ENCODE measurements around the gene RPN1.

- TF ChIP-seq GATA3 (IDR thresholded peaks at IDR 0.05; ENCODE audit: low read depth, low read length) (no peak), GATA2 (IDR thresholded peaks at IDR 0.05; ENCODE audit: low read depth, low read length) (no peak)
Observed at GRCh38 chr3:128650096-128651050, at the start of gene RPN1.

Measured in SH-SY5Y (cell line).